Measurements from ENCODE around the gene THADA. TPM values are rescaled to one million over a fixed set of nuclear protein-coding genes. Genes with fewer than 3 reads are reported as not detected.

The THADA gene
- total RNA-seq, 3 donors from 2014 or later (not counting 1 experiment from before 2014, with no cell fraction given) = 34.1 to 35.7 (median 35.3) TPM

DNA sequence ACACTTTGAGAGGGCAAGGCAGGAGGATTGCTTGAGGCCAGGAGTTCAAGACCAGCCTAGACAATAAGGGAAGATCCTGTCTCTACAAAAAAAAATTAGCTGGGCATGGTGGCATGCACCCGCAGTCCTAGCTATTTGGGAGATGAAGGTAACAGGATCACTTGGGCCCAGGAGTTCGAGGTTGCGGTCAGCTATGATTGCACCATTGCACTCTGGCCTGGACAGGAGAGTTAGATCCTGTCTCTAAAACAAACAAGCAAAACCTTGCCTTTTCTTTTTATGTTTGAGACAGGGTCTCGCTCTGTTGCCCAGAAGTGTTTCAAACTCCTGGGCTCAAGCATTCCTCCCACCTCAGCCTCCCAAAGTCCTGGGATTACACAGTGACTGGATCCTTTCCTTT is 14.5 kb upstream of the THADA start:
- Histone ChIP-seq H3K36me3 (ENCODE audit: control insufficient read depth, insufficient read depth, low read length) (no peaks in the 10 kb centered on the region), H3K4me3 (ENCODE audit: low read length) (no peak overlapping the region), H3K27me3 (ENCODE audit: control insufficient read depth, insufficient read depth, low read length) (no peaks in the 10 kb centered on the region), H3K9me3 (ENCODE audit: control insufficient read depth, insufficient read depth, low read length) (no peaks in the 10 kb centered on the region), H3K4me1 (ENCODE audit: control insufficient read depth, insufficient read depth, low read length) (no peaks in the 10 kb centered on the region), H3K27ac (ENCODE audit: low read length) (no peak overlapping the region)
- DNase-seq = no peak
- H3K9me3 Mint-ChIP-seq = no peaks in the 10 kb centered on the region
- H3K27ac Mint-ChIP-seq = no peak overlapping the region
- TF ChIP-seq, protein P1, sequence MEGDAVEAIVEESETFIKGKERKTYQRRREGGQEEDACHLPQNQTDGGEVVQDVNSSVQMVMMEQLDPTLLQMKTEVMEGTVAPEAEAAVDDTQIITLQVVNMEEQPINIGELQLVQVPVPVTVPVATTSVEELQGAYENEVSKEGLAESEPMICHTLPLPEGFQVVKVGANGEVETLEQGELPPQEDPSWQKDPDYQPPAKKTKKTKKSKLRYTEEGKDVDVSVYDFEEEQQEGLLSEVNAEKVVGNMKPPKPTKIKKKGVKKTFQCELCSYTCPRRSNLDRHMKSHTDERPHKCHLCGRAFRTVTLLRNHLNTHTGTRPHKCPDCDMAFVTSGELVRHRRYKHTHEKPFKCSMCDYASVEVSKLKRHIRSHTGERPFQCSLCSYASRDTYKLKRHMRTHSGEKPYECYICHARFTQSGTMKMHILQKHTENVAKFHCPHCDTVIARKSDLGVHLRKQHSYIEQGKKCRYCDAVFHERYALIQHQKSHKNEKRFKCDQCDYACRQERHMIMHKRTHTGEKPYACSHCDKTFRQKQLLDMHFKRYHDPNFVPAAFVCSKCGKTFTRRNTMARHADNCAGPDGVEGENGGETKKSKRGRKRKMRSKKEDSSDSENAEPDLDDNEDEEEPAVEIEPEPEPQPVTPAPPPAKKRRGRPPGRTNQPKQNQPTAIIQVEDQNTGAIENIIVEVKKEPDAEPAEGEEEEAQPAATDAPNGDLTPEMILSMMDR (IDR thresholded peaks at IDR 0.05) = no peak
- 95% methylated on average over 4 of the region's 4 CpGs for WGBS (ENCODE audit: insufficient coverage)
- H3K4me1 Mint-ChIP-seq = peaks cover 0 to 5% of the 10 kb centered on the region in 2 donors
- no peak for ATAC-seq
- intact Hi-C loops (cut with micrococcal nuclease) = no loop called here
- no peaks in the 10 kb centered on the region for H3K36me3 Mint-ChIP-seq
- H3K27me3 Mint-ChIP-seq (ENCODE audit: low read depth in 2 of 2) = peaks cover 6 to 11% of the 10 kb centered on the region in 2 donors
- no peak overlapping the region for H3K4me3 Mint-ChIP-seq

DNA sequence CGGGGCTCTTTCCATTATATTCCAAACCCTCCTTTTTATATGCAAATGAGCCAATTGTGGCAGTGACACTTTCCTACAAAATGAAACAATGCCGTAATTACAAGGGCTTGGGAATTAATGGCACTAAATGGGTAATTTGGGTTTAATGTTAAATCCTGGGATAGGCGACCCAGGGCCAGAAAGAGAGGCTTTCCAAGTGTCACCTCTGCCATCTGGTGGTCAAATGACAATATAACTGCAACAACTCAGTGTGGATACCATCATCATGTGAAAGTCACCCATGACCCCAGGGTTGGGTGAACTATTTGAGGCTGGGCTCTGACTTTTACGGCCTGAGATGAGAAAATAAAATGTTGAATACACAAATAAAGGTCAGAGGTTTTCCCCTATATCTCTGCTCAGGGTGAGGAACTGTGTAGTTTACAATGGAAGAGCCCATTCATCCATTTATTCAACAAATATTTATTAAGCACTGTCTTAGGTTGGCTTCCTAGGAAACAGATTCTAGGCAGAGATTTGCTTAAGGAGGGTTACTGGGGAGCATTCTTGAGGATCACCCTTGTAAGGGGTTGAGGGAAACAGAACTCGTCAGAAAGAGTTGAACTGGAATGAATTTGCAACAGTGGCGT is 13.6 kb upstream of the THADA start:
- H3K9me3 Mint-ChIP-seq = no peaks in the 10 kb centered on the region
- WGBS (ENCODE audit: insufficient coverage) = 53% methylated on average over 4 of the region's 6 CpGs
- intact Hi-C loops (cut with micrococcal nuclease) = loop anchor here (5.0 kb wide), 1 partner anchor 782 kb away; no protein-coding TSS in a partner anchor

DNA sequence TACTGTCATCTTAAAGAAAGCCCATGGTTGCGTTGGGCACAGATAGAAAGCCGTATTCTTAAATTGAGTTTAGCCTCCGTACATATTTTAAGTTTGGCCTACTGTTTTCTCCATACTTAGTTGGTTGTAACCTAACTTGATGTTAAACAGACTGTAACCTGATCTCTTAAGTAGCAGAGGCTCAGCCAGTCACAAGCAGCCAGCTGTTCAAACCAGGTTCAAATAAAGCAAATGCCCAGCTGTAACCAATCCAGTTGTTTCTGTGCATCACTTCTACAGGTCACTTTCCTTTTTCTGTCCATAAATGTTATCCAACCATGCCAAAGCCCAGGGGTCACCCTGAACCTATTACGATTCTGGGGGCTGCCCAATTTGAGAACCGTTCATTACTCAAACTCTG is 10.0 kb upstream of the THADA start:
- no peak overlapping the region for H3K4me3 Mint-ChIP-seq
- no peaks in the 10 kb centered on the region for H3K9me3 Mint-ChIP-seq
- H3K9me3 ChIP-seq (ENCODE audit: control insufficient read depth, insufficient read depth, low read length) = no peaks in the 10 kb centered on the region
- H3K4me1 Mint-ChIP-seq = no peaks in the 10 kb centered on the region
- ATAC-seq = no peak
- H3K4me3 ChIP-seq (ENCODE audit: low read length) = no peak overlapping the region
- WGBS (ENCODE audit: insufficient coverage) = 87% methylated on average over 5 of the region's 5 CpGs
- H3K27ac ChIP-seq (ENCODE audit: low read length) = no peak overlapping the region
- no peak for DNase-seq
- no peaks in the 10 kb centered on the region for H3K27me3 ChIP-seq (ENCODE audit: control insufficient read depth, insufficient read depth, low read length)
- TF ChIP-seq, protein P1 (IDR thresholded peaks at IDR 0.05) = no peak
- no peaks in the 10 kb centered on the region for H3K4me1 ChIP-seq (ENCODE audit: control insufficient read depth, insufficient read depth, low read length)
- H3K27me3 Mint-ChIP-seq (ENCODE audit: low read depth in 2 of 2) = peaks cover 5 to 8% of the 10 kb centered on the region in 2 donors
- no peaks in the 10 kb centered on the region for H3K36me3 Mint-ChIP-seq
- intact Hi-C loops (cut with micrococcal nuclease) = loop anchor here (5.0 kb wide), 1 partner anchor 779 kb away; no protein-coding TSS in a partner anchor
- no peak overlapping the region for H3K27ac Mint-ChIP-seq
- no peaks in the 10 kb centered on the region for H3K36me3 ChIP-seq (ENCODE audit: control insufficient read depth, insufficient read depth, low read length)

More for the DNA sequence above, 13.6 kb upstream of the THADA start:
- ATAC-seq (peak; percentile 51 to 73 (median 68)), DNase-seq (peak in 1 of 2 donors; percentile 76)
- Histone ChIP-seq H3K4me3 (ENCODE audit: low read length) (no peak overlapping the region), H3K4me1 (ENCODE audit: control insufficient read depth, insufficient read depth, low read length) (no peaks in the 10 kb centered on the region), H3K27ac (ENCODE audit: low read length) (no peak overlapping the region), H3K36me3 (ENCODE audit: control insufficient read depth, insufficient read depth, low read length) (no peaks in the 10 kb centered on the region), H3K9me3 (ENCODE audit: control insufficient read depth, insufficient read depth, low read length) (no peaks in the 10 kb centered on the region), H3K27me3 (ENCODE audit: control insufficient read depth, insufficient read depth, low read length) (no peaks in the 10 kb centered on the region)
- H3K27ac Mint-ChIP-seq = no peak overlapping the region
- H3K4me3 Mint-ChIP-seq = no peak overlapping the region
- no peaks in the 10 kb centered on the region for H3K36me3 Mint-ChIP-seq
- TF ChIP-seq, protein P1 (IDR thresholded peaks at IDR 0.05) = peak; percentile 77
- H3K4me1 Mint-ChIP-seq = peaks cover 0 to 5% of the 10 kb centered on the region in 2 donors
- peaks cover 6 to 8% of the 10 kb centered on the region in 2 donors for H3K27me3 Mint-ChIP-seq (ENCODE audit: low read depth in 2 of 2)

All from natural killer cell (primary cell).